ENCODE data around the gene ETFA.
"Not testable (repeated sequence)": the region's sequence is repeated elsewhere in the genome, so short reads cannot be mapped to it uniquely, and the experiment has no call there.

Gene ETFA

GRCh38 chr15:76327191-76328105 is 16.2 kb upstream of the ETFA start:
- no peak for DNase-seq (ENCODE audit: low read depth in 2 of 2)

DNA sequence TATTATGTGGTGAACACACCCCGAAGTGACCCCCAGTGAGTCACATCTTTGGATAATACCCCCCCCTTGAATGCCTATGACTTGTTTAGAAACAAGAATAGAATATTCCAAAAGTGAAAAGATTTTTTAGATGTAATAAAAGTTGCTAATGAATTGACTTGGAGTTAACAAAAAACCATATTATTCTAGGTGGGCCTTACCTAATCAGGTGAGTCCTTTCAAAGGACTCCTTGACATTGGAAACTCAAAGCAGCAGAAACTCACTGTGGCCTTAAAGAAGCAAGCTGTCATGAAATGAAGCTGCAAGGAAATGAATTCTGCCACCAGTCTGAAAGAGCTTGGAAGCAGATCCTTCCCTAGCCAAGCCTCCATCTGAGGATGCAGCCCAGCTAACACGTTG is 14.4 kb upstream of the ETFA start:
- DNase-seq (ENCODE audit: low read depth in 2 of 2): no peak

GRCh38 chr15:76324066-76324465 is 12.8 kb upstream of the ETFA start:
- no peak for DNase-seq (ENCODE audit: low read depth in 2 of 2)

- DNase-seq (ENCODE audit: low read depth in 2 of 2): no peak
These were observed 10.3 kb upstream of the ETFA start for GRCh38 chr15:76321602-76322001.

DNA sequence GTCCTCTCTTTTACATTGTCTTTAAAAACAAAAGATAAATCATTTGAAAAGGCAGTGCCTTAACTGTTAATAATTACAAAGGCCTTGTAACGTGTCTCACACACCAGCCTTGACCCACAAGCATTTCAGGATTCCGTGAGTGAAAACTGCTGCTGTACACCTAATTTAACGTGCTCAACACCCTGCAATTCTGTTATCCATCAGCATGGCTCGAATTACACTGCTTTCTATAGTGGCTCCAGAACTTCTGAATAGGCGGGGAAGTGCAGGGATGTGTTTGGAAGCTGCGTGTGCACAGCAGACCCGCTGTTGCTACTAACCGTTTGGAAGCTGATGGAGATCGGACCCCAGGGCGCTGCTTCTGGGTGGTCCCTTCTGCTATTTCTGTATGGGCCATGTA is 9.9 kb upstream of the ETFA start:
- DNase-seq (ENCODE audit: low read depth in 2 of 2): no peak

GRCh38 chr15:76320012-76320411 is 8.7 kb upstream of the ETFA start:
- DNase-seq (ENCODE audit: low read depth in 2 of 2): no peak

DNA sequence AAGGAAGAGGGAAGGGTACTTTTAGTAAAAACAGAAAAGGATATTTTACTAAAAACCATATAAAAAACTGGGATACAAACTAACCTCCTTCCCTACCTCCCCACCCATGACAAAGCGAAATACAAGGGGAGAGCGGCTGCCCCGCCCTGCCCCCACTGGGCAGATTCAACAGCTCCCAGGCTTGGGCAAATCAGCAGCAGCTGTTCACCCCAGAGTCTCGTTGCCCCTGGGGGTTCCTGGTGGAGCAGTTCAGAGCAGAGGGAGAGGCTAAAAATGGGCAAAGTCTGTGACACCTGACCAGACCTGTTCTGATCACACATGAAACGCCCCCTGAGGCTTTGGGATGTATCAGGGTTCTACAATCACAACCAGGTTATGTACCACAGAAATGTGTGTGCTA is 2.5 kb upstream of the ETFA start:
- DNase-seq (ENCODE audit: low read depth in 2 of 2): no peak

- DNase-seq (ENCODE audit: low read depth in 2 of 2): not testable (repeated sequence)
These were observed 1.9 kb upstream of the ETFA start for GRCh38 chr15:76313175-76313567.

GRCh38 chr15:76312540-76313174 is 1.4 kb upstream of the ETFA start:
- DNase-seq (ENCODE audit: low read depth in 2 of 2): no peak

GRCh38 chr15:76310475-76311099 is 682 bp downstream of the ETFA start:
- DNase-seq (ENCODE audit: low read depth in 2 of 2): no peak

GRCh38 chr15:76309601-76310330 is 1.5 kb downstream of the ETFA start:
- DNase-seq (ENCODE audit: low read depth in 2 of 2): no peak

DNA sequence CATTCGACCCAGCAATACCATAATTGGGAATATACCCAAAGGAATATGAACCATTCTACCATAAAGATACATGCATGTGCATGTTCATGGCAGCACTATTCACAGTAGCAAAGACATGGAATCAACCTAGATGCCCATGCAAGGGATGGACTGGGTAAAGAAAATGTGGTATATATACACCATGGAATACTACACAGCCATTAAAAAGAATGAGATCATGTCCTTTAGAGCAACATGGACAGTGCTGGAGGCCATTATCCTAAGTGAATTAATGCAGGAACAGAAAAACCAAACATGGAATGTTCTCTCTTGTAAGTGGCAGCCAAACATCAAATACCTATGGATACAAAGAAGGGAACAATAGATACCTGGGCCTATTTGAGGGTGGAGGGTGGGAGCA is 7.4 kb downstream of the ETFA start:
- DNase-seq (ENCODE audit: low read depth in 2 of 2): no peak

DNA sequence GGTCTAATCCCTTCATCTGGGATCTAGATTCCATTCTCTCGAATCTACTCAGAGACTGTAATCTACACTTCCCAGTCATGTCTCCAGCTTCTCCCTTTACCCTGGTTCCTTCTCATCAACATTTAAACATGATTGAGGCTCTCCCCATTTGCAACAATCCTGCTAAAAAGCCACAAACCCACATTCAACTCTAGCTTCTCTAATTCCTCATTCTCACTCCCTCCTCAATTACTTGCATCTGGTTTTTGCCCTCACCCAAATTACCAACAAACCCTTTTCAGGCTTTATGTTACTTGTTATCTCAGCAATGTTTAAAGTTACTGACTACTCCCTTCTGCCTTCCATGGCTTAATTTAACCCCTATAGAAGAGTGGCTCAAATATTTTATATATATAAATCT is 11.5 kb downstream of the ETFA start:
- DNase-seq (ENCODE audit: low read depth in 2 of 2): no peak

DNA sequence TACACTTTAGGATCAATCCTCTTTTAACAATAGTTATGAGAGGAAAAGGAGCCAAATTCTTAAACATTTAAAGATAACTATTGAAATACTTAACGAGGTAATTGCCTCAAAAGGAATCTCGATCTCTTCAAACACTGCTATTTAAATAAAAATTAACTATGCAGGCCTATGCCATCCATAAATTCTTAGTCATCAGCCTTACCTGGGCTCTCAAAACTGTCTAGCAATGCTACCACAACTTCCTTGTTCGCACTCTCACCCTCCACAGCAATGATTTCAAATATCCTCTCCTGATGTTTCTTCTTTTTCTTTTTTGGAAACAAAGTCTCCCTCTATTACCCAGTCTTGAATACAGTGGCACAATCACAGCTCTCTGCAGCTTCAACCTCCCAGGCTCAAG is 12.3 kb downstream of the ETFA start:
- DNase-seq (ENCODE audit: low read depth in 2 of 2): no peak

DNA sequence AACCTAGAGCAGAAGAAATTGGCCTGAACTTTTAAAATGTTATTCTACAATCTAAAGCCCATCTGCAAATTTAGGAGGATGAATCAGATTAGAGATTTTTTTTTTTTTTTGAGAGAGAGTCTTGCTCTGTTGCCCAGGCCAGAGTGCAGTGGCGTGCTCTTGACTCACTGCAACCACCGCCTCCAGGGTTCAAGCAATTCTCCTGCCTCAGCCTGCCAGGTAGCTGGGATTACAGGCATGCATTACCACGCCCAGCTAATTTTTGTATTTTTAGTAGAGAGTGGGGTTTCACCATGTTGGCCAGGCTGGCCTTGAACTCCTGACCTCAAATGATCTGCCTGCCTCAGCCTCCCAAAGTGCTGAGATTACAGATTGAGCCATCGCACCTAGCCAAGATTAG is 13.3 kb downstream of the ETFA start:
- DNase-seq (ENCODE audit: low read depth in 2 of 2): not testable (repeated sequence)

GRCh38 chr15:76296849-76297248 is 14.4 kb downstream of the ETFA start:
- DNase-seq (ENCODE audit: low read depth in 2 of 2): no peak

DNA sequence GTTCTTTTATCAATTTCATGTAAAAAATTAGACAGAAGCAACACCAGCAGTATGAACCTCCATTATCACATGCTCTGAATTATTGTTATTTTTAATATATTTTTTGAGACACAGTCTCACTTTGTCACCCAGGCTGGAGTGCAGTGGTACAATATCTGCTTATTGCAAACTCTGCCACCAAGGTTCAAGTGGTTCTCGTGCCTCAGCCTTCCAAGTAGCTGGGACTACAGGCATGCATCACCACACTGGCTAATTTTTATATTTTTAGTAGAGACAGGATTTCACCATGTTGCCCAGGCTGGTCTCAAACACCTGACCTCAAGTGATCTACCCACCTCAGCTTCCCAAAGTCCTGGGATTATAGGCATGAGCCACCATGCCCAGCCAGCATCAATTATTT is 16.8 kb downstream of the ETFA start:
- not testable (repeated sequence) for DNase-seq (ENCODE audit: low read depth in 2 of 2)

- DNase-seq (ENCODE audit: low read depth in 2 of 2): no peak
These were observed 17.9 kb downstream of the ETFA start for GRCh38 chr15:76293361-76293760.

DNA sequence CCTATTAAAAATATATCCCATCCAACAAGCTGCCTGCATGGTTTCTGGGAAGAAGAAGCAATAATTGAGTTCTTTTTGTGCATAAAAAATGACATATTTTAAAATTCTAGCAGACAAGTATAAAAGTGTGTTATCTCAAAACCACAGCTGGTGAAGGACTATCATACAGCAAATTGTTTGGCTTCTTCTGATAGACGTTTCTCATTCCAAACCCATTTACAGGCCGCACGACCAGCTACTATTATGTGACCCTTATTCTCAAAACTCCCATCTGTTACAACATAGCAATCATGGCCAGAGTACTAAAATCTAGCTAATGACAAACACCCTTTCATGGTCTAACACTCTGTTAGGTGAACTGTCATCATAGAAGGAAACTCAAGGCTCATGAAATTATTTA is 21.7 kb downstream of the ETFA start:
- DNase-seq (ENCODE audit: low read depth in 2 of 2): no peak

DNA sequence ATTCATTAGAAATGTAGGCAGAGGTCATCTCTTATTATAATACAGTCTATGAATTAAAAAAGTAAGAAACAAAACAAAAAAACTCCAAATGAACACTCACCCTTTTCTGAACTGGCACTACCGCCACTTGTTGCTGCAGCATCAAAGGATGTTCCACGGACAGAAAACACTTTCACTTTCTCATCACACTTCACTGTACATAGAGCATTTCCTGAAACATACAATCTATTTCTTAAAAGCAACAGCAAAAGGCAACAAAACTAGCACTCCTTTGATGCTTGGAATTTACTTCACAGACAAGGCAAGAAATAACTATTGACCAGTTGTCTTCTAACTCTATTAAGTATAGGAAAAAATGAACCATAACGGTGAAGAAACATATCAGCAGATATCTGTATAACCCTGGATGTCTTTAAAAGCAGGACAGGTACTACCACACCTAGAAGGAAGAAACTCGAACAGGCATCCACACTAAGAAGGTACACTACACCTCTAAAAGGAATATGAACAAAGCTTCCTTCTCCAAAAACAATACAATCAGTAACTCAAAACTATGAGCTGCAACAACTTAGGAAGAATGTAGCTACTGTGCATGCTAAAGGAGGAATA is 24.9 kb downstream of the ETFA start:
- DNase-seq (ENCODE audit: low read depth in 2 of 2): no peak

DNA sequence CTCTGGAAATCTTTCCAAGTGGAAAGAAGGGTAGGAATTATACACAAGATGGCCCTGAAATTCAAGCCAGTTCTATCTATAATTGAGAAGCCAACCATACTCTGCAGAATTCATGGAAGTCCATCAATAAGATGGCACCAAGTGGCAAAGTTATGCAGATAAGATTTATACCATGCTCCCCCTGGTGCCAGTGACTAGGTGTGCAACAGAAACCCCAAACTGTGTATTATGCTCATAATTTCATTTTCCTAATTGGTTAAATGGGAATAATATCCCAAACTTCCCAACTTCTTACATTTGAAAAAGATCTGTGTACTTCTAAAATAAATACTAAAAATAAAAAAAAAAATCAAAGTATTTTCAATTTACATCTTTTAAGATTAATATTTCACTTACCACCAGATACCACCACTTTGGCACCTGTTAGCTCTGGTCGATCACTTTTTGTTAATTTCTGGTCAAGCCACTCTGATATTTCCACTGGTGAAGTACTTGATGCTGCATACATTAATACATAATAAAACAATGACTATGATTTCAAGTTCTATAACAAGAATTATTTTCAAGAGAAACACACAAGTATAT is 25.9 kb downstream of the ETFA start:
- DNase-seq (ENCODE audit: low read depth in 2 of 2): no peak

All from fibroblast of skin of left biceps (primary cell).